NOMO-1 (cell line): ENCODE results near the gene CLEC4M.

Experiments used
- DNase-seq, 2 experiments: peaks; one replicate each; lab custom pipeline; 2025; ENCODE audit not compliant: unreplicated experiment in 2 of 2; lab: John Stamatoyannopoulos, UW

Gene CLEC4M, protein sequence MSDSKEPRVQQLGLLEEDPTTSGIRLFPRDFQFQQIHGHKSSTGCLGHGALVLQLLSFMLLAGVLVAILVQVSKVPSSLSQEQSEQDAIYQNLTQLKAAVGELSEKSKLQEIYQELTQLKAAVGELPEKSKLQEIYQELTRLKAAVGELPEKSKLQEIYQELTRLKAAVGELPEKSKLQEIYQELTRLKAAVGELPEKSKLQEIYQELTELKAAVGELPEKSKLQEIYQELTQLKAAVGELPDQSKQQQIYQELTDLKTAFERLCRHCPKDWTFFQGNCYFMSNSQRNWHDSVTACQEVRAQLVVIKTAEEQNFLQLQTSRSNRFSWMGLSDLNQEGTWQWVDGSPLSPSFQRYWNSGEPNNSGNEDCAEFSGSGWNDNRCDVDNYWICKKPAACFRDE

GRCh38 chr19:7762719-7763293 is at the start of gene CLEC4M:
CLEC4M (plus strand) TSS chr19:7763243; CDS start chr19:7763267, 24 bp downstream.
- no peak for DNase-seq

GRCh38 chr19:7715671-7716070 is 47.4 kb upstream of the CLEC4M start:
- no peak for DNase-seq

DNA sequence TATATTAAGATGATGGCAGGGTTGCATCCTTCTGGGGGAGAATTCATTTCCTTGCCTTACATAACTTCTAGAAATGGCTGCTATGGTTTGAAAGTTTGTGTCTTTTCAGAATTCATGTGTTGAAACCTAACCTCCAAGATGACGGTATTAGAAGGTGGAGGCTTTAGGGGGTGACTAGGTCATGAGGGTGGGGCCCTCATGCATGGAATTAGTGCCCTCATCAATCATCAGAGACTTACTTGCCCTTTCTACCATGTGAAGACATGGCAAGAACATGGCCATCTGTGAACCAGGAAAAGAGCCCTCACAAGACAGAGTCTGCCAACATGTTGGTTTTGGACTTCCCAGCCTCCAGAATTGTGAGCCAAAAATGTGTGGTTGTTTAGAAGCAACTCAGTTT is 46.3 kb upstream of the CLEC4M start:
- DNase-seq, result no peak

DNA sequence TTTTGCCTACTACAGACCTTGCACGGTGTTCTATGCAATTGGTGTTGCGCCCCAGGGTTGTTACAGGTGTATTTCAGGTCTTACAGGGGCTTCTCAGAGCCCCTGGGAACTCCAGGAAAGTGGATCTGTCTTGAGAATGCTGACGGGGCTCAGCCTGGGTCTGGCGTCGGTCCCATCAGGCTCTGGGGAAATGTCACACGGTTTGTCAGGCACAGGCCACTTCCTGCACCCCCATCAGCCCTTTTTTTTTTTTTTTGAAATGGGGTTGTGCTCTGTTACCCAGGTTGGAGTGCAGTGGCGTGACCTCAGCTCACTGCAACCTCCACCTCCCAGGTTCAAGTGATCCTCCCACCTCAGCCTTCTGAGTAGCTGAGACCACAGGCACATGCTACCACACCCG is 44.4 kb upstream of the CLEC4M start:
- DNase-seq, result no peak

- no peak for DNase-seq
Measured at GRCh38 chr19:7720351-7720750, 42.7 kb upstream of the CLEC4M start.

DNA sequence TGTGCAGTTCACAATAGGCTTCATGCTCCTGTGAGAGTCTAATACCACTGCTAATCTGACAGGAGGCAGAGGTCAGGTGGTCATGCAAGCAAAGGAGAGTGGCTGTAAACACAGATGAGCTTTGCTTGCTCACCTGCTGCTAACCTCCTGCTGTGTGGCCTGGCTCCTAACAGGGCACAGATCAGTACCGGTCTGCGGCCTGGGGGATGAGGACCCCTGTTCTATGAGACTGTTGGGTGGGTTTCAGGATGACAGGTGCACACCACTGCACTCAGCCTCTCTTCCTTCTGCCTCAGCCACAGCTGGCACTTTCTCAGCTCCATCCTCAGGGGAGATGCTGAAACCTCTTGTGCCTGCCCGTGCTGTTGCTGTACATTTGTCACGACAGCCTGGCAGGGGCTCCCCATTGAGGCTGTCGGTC is 40.8 kb upstream of the CLEC4M start:
- DNase-seq, result no peak

- DNase-seq, result no peak
Measured at GRCh38 chr19:7725791-7726190, 37.3 kb upstream of the CLEC4M start.

GRCh38 chr19:7729211-7729610 is 33.8 kb upstream of the CLEC4M start:
- peak in 1 of 2 experiments; percentile 18 for DNase-seq

GRCh38 chr19:7729831-7730285 is 33.2 kb upstream of the CLEC4M start:
- no peak for DNase-seq

- DNase-seq, result no peak
Measured at GRCh38 chr19:7730286-7731217, 32.5 kb upstream of the CLEC4M start.

- no peak for DNase-seq
Measured at GRCh38 chr19:7731218-7731595, 31.8 kb upstream of the CLEC4M start.

GRCh38 chr19:7731615-7732014 is 31.4 kb upstream of the CLEC4M start:
- DNase-seq, result no peak

DNA sequence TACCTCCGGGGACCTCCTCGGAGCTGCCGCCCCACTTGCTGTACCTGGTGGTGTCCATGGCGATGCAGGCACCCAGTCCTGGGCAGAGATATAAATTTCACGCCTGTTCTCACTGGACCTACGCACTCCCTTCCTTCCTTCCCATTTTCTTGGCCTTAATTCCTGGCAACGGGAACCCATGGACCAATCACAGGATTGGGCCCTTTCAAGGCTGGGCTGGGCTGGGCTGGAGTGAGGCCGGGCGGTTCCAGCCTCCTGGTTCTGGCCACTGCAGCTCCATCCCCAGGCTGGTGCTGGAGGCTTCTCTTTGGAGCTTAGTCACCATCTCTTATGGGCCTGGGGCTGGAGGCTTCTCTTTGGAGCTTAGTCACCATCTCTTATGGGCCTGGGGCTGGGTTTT is 31.0 kb upstream of the CLEC4M start, which contains the start of gene CLEC4G:
Gene CLEC4G, minus strand, starts transcription at position 66 of the 400 bp plus-strand sequence. Its CDS starts 8 bp downstream, at position 58.
- no peak for DNase-seq

GRCh38 chr19:7733376-7733775 is 29.7 kb upstream of the CLEC4M start:
- DNase-seq, result no peak

GRCh38 chr19:7734220-7735203 is 28.5 kb upstream of the CLEC4M start:
- peak; percentile 63 to 87 for DNase-seq

DNA sequence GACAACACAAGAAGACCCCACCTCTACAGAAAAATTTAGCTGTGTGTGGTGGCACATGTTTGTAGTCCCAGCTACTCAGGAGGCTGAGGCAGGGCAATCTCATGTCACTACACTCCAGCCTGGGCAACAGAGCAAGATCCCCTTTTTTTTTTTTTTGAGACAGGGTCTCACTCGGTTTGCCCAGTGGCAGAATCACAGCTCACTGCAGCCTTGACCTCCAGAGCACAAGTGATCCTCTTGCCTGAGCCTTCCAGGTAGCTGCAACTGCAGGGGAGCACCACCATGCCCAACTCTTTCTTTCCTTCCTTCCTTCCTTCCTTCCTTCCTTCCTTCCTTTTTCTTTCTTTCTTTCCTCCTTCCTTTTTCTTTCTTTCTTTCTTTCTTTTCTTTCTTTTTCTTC is 26.9 kb upstream of the CLEC4M start:
- no peak for DNase-seq

GRCh38 chr19:7737215-7737614 is 25.8 kb upstream of the CLEC4M start:
- DNase-seq, result no peak

DNA sequence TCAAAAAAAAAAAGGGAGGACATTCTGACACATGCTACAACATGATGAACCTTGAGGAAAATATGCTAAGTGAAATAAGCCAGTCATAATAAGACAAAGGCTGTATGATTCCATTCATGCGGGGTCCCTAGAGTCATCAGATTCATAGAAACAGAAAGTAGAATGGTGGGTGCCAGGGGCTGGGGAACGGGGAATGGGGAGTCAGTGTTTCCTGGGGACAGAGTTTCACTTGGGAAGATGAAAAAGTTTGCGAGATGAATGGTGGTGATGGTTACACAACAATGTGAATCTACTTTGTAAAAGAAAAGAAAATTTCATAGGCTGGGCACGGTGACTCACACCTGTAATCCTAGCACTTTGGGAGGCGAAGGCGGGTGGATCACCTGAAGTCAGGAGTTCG is 25.0 kb upstream of the CLEC4M start:
- DNase-seq, result no peak

GRCh38 chr19:7739211-7739755 is 23.8 kb upstream of the CLEC4M start:
- no peak for DNase-seq
